ENCODE measurements around the gene CDK5RAP1.

CDK5RAP1 gene

GRCh38 chr20:33318096-33318429 lies 83.3 kb downstream of the CDK5RAP1 start:
- Histone ChIP-seq H3K27me3 (ENCODE audit: insufficient read depth, low read length) (peaks cover 20% of the 10 kb centered on the region), H3F3A (ENCODE audit: insufficient read depth, low read length) (no peaks in the 10 kb centered on the region), H3K4me3 (ENCODE audit: low read depth, low read length, poor library complexity, severe bottlenecking) (no peak overlapping the region), H3K4me1 (ENCODE audit: insufficient read depth, low read length, severe bottlenecking) (no peaks in the 10 kb centered on the region), H3K9me2 (ENCODE audit: low read depth, low read length) (no peaks in the 10 kb centered on the region), H3K9ac (ENCODE audit: low read length) (no peak overlapping the region), H3K4me2 (ENCODE audit: low read length) (no peak overlapping the region), H3K79me2 (ENCODE audit: insufficient read depth, low read length) (no peaks in the 10 kb centered on the region), H2AFZ (ENCODE audit: low read length) (no peak overlapping the region), H4K20me1 (ENCODE audit: insufficient read depth, low read length) (no peaks in the 10 kb centered on the region), H3K36me3 (ENCODE audit: insufficient read depth, low read length) (no peaks in the 10 kb centered on the region), H3K9me3 (ENCODE audit: low read length) (no peaks in the 10 kb centered on the region), H3K27ac (ENCODE audit: low read depth, low read length, poor library complexity, severe bottlenecking) (no peak overlapping the region)
- TF ChIP-seq CTCF (IDR thresholded peaks at IDR 0.05; ENCODE audit: low read length) (no peak), EZH2 (IDR thresholded peaks at IDR 0.05; ENCODE audit: borderline replicate concordance, low read length) (no peak)

- no peaks in the 10 kb centered on the region for H3K79me2 ChIP-seq (ENCODE audit: insufficient read depth, low read length)
- no peaks in the 10 kb centered on the region for H3K4me1 ChIP-seq (ENCODE audit: insufficient read depth, low read length, severe bottlenecking)
- TF ChIP-seq EZH2 (IDR thresholded peaks at IDR 0.05; ENCODE audit: borderline replicate concordance, low read length) (no peak), CTCF (IDR thresholded peaks at IDR 0.05; ENCODE audit: low read length) (no peak)
- H3K9me2 ChIP-seq (ENCODE audit: low read depth, low read length) = no peaks in the 10 kb centered on the region
- H3K9ac ChIP-seq (ENCODE audit: low read length) = no peak overlapping the region
- no peaks in the 10 kb centered on the region for H3F3A ChIP-seq (ENCODE audit: insufficient read depth, low read length)
- H4K20me1 ChIP-seq (ENCODE audit: insufficient read depth, low read length) = no peaks in the 10 kb centered on the region
- H3K36me3 ChIP-seq (ENCODE audit: insufficient read depth, low read length) = no peaks in the 10 kb centered on the region
- no peak overlapping the region for H3K4me2 ChIP-seq (ENCODE audit: low read length)
- H2AFZ ChIP-seq (ENCODE audit: low read length) = no peak overlapping the region
- no peak overlapping the region for H3K27ac ChIP-seq (ENCODE audit: low read depth, low read length, poor library complexity, severe bottlenecking)
- H3K4me3 ChIP-seq (ENCODE audit: low read depth, low read length, poor library complexity, severe bottlenecking) = no peak overlapping the region
- H3K9me3 ChIP-seq (ENCODE audit: low read length) = no peaks in the 10 kb centered on the region
- peaks cover 20% of the 10 kb centered on the region for H3K27me3 ChIP-seq (ENCODE audit: insufficient read depth, low read length)
These were observed 83.8 kb downstream of the CDK5RAP1 start for GRCh38 chr20:33317424-33318095.

DNA sequence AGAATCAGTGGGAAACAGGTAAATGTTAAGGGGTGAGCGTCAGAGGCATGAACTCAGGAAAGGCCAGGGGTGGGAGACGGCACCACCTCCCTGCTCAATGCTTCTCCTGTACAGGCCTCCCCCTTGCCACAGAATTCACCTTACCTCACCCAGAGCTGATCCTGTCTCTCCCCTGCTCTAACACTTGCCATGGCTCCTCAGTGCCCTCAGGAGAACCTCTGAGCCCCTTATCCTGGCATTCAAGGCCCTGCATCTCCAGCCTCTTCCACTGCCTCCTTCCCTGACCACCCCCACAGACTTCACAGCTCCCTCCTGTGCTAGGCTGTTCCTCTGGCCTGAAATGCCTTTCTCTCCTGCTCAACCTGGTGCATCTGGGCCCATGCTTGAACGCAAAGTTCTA lies 84.4 kb downstream of the CDK5RAP1 start:
- Histone ChIP-seq H3K4me1 (ENCODE audit: insufficient read depth, low read length, severe bottlenecking) (no peaks in the 10 kb centered on the region), H3K36me3 (ENCODE audit: insufficient read depth, low read length) (no peaks in the 10 kb centered on the region), H4K20me1 (ENCODE audit: insufficient read depth, low read length) (no peaks in the 10 kb centered on the region), H3K4me2 (ENCODE audit: low read length) (no peak overlapping the region), H3K9me2 (ENCODE audit: low read depth, low read length) (no peaks in the 10 kb centered on the region), H3K9ac (ENCODE audit: low read length) (no peak overlapping the region), H2AFZ (ENCODE audit: low read length) (no peak overlapping the region), H3F3A (ENCODE audit: insufficient read depth, low read length) (no peaks in the 10 kb centered on the region), H3K27ac (ENCODE audit: low read depth, low read length, poor library complexity, severe bottlenecking) (no peak overlapping the region), H3K27me3 (ENCODE audit: insufficient read depth, low read length) (peaks cover 20% of the 10 kb centered on the region), H3K9me3 (ENCODE audit: low read length) (no peaks in the 10 kb centered on the region), H3K4me3 (ENCODE audit: low read depth, low read length, poor library complexity, severe bottlenecking) (no peak overlapping the region), H3K79me2 (ENCODE audit: insufficient read depth, low read length) (no peaks in the 10 kb centered on the region)
- no peak for TF ChIP-seq EZH2 (IDR thresholded peaks at IDR 0.05; ENCODE audit: borderline replicate concordance, low read length)
- no peak for TF ChIP-seq CTCF (IDR thresholded peaks at IDR 0.05; ENCODE audit: low read length)
